ENCODE measurements around the gene RRAGD.

GRCh38 chr6:89387516-89388201 is 24.4 kb downstream of the RRAGD start:
- TF ChIP-seq, protein P1, sequence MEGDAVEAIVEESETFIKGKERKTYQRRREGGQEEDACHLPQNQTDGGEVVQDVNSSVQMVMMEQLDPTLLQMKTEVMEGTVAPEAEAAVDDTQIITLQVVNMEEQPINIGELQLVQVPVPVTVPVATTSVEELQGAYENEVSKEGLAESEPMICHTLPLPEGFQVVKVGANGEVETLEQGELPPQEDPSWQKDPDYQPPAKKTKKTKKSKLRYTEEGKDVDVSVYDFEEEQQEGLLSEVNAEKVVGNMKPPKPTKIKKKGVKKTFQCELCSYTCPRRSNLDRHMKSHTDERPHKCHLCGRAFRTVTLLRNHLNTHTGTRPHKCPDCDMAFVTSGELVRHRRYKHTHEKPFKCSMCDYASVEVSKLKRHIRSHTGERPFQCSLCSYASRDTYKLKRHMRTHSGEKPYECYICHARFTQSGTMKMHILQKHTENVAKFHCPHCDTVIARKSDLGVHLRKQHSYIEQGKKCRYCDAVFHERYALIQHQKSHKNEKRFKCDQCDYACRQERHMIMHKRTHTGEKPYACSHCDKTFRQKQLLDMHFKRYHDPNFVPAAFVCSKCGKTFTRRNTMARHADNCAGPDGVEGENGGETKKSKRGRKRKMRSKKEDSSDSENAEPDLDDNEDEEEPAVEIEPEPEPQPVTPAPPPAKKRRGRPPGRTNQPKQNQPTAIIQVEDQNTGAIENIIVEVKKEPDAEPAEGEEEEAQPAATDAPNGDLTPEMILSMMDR (IDR thresholded peaks at IDR 0.05): no peak
- no peak for TF ChIP-seq POLR2A (IDR thresholded peaks at IDR 0.05)
